ENCODE data around the gene HLX.

HLX gene

DNA sequence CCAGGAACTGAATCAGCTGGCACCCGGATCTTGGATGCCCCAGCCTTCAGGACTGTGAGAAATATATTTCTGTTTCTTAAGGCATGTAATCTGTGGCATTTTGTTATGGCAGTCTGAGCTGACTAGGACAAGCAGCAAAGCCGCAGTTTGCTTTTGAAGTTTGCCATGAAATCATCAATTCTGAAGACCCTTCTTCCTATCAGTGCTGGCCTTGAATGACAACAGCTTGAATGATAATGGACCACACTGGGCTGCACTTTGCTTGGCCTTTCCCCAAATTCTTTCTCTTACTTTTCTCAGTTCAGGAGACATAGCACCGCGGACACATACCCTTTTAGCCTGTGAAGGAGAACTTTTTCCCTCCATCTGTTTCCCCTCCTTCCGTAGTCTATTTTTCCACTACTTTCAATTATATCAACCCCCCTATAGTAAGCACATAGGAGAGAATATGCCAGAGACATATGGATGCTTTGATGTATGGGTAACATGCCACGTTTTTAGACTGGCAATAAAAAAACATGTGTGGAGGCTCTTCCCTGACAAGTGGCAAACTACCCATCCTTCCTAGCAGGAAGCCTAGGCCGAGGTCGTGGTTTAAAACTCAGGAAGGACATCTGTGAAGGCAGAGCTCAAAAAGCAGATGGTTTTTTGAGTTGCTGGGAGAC, 42.9 kb downstream of the HLX start:
- TF ChIP-seq, protein P1, sequence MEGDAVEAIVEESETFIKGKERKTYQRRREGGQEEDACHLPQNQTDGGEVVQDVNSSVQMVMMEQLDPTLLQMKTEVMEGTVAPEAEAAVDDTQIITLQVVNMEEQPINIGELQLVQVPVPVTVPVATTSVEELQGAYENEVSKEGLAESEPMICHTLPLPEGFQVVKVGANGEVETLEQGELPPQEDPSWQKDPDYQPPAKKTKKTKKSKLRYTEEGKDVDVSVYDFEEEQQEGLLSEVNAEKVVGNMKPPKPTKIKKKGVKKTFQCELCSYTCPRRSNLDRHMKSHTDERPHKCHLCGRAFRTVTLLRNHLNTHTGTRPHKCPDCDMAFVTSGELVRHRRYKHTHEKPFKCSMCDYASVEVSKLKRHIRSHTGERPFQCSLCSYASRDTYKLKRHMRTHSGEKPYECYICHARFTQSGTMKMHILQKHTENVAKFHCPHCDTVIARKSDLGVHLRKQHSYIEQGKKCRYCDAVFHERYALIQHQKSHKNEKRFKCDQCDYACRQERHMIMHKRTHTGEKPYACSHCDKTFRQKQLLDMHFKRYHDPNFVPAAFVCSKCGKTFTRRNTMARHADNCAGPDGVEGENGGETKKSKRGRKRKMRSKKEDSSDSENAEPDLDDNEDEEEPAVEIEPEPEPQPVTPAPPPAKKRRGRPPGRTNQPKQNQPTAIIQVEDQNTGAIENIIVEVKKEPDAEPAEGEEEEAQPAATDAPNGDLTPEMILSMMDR (IDR thresholded peaks at IDR 0.05; ENCODE audit: insufficient read depth, low read depth, low read length, missing control alignments) = no peak
- no peak for DNase-seq (ENCODE audit: low read depth)
- no peak overlapping the region for H3K4me3 ChIP-seq (ENCODE audit: low read length)

DNA sequence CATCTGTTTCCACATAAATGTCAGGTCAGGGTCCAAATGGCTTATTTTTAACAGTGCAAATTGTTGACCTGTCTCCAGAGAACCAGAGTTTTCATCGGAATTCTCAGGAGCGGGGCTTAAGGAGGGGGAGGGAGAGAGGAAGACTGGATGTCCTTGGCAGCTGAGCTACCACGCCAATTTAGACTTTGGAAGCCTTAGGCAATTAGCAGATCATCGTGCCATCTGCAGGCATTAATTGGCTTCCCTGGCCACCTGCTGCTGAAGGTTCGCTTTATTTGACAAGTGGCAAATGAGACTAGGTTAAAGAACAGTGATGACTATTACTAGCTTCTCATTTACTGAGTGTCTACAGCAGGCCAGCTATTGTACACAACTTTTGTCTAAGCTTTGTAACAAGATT, 43.7 kb downstream of the HLX start:
- no peak overlapping the region for H3K4me3 ChIP-seq (ENCODE audit: low read length)
- TF ChIP-seq, protein P1 (IDR thresholded peaks at IDR 0.05; ENCODE audit: insufficient read depth, low read depth, low read length, missing control alignments) = no peak
- DNase-seq (ENCODE audit: low read depth) = no peak

DNA sequence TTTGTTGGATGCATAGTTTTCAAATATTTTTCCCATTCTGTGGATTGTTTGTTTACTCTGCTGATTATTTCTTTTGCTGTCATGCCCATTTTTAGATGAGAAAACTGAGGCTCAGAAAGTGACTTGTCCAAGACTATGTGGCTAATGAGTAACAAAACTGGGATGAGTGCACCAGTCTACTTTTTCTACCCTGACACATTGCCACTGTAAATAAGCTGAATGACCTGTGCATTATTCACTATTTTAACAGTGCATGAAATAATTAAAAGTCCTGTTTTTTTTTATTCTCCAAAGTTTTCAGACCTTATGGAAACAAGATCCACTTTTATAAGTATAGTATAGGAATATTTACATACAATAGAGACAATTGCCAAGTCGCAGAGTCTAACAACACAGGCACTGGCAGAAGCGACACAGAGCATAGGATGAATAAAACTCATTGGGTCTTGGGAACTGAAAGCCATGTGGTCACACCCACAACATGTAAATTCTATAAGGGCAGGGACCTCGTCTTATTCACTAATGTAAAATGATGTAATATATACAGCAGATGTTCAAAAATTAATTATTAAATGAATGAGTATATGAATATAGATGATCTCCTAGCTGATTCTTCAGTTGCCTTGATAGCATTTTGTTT, 45.2 kb downstream of the HLX start:
- H3K4me3 ChIP-seq (ENCODE audit: low read length) = no peak overlapping the region
- DNase-seq (ENCODE audit: low read depth) = no peak
- TF ChIP-seq, protein P1 (IDR thresholded peaks at IDR 0.05; ENCODE audit: insufficient read depth, low read depth, low read length, missing control alignments) = no peak

DNA sequence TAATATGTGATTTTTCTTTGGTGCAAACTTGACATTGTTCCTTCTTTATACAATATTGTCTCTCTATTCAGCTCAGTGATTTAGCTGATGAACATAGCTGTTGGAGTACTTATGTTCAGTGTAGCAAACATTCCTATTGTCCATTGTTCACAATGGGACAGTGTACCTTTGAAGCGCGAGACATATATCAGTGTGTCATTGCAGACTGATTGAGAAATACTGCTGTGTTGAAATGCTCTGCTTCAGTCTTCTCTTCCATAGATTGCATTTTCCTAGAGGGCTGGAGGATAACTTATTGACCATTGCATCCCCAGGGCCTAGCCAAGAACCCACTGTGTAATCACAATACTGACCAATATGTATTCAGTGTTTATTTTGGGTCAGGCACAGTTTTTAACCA, 46.5 kb downstream of the HLX start:
- no peak overlapping the region for H3K4me3 ChIP-seq (ENCODE audit: low read length)
- TF ChIP-seq, protein P1 (IDR thresholded peaks at IDR 0.05; ENCODE audit: insufficient read depth, low read depth, low read length, missing control alignments) = no peak

DNA sequence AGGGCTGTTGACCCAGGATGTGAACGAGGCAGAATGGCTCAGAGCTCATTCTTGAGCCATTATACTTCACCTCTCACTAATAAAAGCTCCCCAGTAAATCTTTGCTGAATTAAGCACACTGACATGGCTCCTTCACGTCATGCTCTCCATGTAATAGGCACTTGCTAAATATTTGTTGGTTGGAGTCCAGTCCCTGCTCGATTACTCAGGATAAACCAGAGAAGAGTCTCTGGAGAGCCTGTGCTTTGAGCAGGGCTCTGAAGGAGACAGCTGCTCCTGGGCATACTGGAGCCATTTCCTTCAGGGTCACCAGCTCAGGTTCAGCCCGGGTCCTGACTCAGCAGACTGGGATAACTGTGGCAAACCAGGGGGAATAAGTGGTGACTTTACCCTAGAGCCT, 46.9 kb downstream of the HLX start:
- no peak overlapping the region for H3K4me3 ChIP-seq (ENCODE audit: low read length)
- DNase-seq (ENCODE audit: low read depth) = no peak
- TF ChIP-seq, protein P1 (IDR thresholded peaks at IDR 0.05; ENCODE audit: insufficient read depth, low read depth, low read length, missing control alignments) = no peak

More for the DNA sequence above, 46.5 kb downstream of the HLX start:
- DNase-seq (ENCODE audit: low read depth) = peak; percentile 16

DNA sequence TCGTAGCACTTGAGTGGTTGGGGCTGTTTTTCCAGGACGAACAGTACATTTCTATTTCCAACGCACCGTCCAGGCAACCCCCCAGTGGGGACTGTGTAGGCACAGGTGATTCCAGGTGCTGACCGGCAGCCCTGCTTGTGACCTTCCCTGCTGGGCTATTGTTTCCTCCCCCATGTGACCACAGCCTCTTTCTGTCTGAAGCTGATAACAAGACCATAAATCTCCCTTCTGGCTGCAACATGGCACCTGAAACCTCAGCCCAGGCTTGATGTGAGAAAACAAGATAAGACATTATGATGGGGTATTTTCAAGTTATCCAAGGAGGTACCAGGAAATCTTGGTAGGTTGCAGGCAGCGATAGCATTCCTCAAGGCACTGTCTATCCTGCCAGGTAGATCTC, 48.2 kb downstream of the HLX start:
- no peak overlapping the region for H3K4me3 ChIP-seq (ENCODE audit: low read length)
- no peak for DNase-seq (ENCODE audit: low read depth)
- TF ChIP-seq, protein P1 (IDR thresholded peaks at IDR 0.05; ENCODE audit: insufficient read depth, low read depth, low read length, missing control alignments) = no peak

DNA sequence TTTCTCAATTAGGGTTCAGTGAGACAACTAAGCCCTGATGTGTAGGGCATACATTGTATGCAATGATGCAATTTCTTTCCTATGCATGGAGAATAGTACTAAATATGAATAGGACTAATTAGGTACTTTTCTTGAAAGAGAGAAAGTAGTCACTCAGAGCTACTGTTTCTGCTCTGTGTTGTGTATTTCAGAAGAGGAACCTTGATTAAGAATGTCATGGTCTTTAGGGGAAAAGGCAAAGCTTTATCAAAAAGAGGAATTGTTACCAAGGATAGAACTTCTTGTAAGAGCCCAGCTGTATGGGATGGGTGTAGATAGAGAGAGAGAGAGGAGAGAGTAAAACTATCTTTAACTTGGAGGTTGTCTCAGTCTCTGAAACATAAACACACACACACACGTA, 49.1 kb downstream of the HLX start:
- TF ChIP-seq, protein P1 (IDR thresholded peaks at IDR 0.05; ENCODE audit: insufficient read depth, low read depth, low read length, missing control alignments) = no peak
- DNase-seq (ENCODE audit: low read depth) = no peak
- H3K4me3 ChIP-seq (ENCODE audit: low read length) = no peak overlapping the region
